Ecto neural progenitor cell (in vitro differentiated cells): ENCODE measurements around the gene C2orf49.
A peak's percentile ranks its signal among the peaks of the same experiment; 100 is the strongest.

Experiments used
- DNase-seq: peaks from one replicate; pipeline ENCODE4 v3.0.0-alpha.2; 2018; ENCODE audit warnings: low spot score

The C2orf49 gene

DNA sequence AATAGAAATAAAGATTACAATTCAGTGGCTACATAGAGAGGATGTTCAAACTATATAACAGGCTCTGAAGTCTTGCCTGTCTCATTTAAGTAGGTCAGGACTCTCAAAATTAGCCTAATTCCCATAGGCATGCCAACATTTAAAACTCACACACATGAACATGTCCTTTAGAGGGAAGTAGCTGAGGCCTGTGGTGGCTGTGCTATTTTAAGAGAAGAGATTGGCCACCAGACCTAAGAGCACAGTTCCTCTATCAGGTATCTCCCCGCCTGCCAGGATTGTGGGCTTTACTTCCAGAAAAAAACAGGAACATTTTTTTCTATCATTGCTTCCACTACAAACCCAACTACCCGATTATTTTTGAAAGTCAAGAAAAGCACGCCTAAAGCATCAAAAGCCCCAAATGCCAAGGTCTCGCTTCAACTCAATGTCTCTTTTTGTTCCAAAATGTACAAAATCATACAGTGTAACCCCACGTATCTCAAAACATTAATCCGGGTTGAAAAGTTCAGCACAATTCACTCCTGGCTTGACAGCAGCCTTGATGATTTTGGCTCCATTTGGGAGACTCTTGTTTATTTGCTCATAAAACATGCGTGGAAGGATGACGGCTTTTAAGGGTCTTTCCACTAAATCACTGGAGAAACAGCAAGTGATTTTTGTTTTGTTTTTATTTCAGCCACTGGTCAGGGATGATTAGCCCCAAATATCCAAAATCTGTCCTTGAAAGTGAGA lies 46.3 kb downstream of the C2orf49 start:
- DNase-seq, result no peak

DNA sequence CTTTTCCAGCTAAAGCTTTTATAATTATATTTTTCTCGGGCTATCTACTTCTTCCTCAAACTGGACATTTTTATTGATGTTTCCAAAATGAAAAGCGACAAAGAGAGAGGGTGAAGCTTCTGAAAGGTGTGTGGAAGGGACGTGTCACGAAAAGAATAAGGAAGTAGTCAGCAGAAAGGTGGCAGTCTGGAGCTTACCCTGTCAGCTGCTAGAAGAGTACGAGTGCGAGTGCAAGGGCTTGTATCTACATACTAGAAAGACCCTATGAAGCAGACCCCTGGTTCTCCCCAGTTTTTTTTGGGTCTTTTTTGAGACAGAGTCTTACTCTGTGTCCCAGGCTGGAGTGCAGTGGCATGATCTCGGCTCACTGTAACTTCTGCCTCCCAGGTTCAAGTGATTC lies 46.9 kb downstream of the C2orf49 start:
- DNase-seq, result no peak

DNA sequence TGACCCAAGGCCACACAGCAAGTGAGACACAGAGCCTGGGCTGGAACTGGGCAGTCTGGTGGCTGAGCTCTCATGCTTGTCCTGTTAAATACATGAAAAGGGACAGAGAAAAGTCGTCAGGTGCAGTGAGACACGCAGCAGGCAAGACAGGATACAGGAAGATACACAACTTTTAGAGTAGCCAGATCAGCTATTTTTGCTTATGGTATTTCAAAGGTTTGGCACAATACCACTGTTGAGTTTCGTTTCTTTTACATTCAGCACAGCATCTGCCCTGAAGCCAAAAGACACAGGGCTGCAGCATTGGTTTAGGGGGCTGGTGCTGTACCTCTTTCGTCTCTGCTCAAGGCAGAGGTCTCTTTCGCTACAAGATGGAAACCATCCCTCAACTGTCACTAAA lies 47.5 kb downstream of the C2orf49 start:
- no peak for DNase-seq

DNA sequence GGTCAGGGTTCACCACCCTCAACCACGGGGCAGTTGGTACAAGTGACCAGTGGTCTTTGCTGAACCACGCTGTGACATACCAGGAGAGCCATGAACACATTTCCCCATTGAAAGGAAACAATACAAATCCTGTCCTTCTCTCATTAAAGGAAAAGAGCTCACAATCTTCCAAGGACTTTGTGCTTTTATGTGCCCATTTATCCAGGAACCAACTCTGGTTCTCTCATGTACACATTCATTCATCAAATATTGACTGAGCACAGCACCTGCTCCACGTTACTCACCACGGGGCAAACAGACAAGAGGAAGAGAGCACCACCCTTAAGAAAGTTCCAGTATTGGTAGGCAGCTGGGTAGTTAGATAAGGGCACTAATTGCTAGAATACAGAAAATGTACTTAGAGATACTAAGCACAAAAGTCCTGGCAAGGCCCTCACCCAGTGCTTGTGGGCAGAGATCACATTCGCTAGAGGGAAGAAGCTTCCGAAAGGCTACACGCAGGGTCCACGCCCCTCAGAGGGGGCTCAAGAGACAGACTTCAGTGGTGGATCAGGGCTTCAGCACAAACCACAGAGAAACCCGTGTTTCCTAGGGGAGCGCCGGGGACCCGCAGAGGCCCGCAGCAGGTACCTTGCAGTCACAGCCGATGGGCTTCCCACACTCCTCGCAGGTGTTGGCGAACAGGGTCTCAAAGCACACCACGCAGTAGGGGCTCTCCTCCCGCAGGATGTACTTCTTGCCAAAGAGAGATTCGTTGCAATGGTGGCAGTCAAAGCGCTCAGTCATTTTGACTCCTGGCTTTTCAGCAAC lies 48.6 kb downstream of the C2orf49 start:
- DNase-seq, result no peak

DNA sequence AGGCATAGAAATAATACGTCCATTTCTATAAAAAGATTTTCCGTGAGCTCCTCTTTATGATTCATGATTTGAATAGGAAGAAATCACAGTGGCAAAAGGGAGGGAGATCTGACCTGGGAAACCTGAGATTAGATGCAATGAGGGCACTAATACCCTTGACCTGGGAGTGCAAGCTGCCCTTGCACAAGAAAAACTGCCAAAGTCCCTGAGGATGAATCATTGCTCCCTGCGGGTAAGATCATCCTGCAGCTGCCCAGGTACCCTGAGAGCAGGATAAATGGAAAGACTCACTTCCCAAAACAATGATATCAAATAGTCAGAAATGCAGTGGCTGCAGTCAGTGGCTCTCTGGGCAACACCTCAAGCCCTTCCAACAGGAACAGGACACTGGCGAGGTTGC lies 49.9 kb downstream of the C2orf49 start:
- DNase-seq, result no peak

DNA sequence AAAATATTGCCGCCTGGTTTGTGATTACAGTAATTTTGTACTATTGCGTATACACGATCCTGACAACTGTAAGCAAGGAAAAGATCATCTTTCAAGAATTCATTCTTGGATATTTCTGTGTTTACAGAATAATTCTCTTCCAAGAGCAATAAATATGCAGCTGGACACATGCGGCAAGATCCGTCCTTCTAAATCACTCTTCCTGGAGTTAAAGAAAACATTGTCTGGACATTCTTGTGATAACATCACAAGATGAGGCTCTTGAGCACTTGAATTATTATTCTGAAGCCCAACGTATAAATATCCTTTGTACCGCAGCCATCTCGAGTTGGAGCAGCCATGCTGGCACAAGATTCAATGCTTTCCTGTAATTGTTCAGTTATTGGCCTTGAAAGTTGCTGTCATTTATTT lies 51.6 kb downstream of the C2orf49 start:
- DNase-seq, result no peak

DNA sequence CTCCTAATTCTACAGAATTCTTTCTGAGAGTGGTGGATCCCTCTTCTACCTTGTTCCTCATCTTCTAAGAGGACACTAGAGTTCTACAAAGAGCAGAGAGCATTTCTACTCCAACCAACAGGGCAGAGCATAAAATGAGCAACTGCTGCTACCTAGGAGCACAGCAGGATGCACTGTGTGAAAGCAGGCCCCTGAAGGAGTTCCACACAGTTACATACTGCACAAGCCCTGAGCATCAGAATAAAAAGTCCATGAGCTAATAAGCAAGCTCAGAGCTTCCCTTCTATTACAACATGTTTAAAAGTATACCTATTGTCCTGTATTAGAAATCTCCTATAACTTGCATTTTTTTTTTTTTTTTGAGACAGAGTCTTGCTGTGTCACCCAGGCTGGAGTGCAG lies 53.1 kb downstream of the C2orf49 start:
- DNase-seq, result no peak

DNA sequence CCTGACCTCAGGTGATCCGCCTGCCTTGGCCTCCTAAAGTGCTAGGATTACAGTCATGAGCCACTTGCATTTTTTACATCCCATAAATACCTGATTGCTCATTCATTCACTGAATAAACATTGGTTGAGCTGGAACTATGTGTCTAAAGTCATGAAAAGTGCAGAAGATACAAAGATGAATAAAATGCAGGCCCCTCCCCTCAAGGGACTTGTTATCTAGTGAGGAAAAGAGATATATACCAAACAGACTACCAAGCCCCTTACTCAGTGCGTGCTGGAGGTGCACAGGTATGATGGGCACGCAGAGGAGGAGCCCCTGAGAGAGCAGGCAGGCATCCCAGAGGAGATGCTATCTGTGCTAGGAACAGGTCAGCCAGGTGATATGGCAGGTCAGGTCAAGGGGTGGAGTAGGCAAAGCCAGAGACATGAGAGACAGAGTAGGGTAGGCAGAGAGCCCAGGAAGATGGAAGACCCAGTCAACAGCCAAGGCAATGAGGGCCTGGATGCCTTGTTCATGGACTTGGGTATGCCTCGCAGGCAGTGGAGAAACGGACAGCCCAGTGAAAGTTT lies 53.8 kb downstream of the C2orf49 start:
- DNase-seq, result no peak

DNA sequence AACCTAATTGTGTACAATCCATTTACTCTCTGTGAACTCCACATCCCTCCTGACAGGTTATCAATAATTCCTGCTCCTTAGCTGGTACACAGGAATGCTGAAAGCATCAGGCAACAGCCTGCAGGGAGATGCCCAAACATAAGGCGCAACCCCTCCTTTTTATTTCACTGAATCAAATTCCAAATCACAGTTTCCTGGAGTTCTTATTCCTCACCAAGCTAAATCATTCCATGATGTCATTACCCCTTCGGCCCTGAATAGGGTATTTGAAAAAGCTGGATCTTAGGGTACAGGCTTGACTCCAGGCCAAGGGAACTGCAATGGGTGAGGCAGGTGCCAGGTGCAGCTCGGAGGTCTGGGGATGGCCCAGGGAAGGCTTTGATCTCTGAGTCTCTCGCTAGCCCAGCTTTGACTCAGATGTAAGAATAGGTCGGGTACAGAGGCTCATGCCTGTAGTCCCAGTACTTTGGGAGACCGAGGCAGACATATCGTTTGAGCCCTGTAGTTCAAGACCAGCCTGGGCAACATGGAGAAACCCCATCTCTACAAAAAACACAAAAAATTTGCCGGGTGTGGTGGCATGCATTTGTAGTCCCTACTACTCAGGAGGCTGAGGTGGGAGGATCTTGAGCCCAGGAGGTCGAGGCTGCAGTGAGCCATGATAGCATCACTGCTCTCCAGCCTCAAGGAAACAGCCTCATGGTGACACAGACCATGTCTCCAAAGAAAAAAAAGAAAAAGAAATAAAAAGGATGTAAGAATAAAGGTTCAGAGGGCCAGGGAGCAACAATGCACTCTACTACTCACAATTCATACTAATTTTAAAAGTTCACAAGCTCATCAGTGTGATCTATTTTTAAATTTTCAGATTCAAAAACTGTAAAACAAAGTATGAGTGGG lies 54.7 kb downstream of the C2orf49 start:
- peak; percentile 18 for DNase-seq

DNA sequence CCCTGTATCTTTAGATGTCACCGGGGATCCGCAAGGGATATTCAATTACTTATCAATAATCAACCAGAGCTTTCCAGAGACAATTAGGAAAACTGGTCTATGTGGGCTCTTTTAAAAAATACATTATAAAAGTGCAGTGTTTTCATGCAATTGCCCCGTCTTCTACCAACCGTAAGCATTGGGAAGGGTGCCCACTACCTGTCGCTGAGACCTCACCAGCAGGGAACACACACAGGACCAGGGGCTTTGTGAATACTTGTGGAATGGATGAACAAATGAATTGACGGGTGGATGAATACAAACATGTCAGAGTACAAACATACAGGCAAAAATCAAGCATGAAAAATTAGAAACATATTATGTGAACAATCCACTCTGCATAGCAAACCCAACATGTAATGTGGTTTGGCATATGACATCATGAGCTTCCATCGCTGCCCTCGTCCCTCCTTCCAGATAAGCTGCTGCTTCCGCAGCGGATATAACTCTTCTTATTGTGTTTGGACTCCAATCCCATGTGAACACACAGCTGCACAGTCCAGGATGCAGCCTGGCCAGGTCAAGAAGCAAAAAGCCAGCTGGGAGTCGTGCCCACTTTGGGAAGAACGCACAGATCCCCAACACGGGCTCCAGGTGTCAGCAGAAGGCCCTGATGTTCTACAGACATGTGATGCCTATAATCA lies 56.2 kb downstream of the C2orf49 start:
- no peak for DNase-seq

DNA sequence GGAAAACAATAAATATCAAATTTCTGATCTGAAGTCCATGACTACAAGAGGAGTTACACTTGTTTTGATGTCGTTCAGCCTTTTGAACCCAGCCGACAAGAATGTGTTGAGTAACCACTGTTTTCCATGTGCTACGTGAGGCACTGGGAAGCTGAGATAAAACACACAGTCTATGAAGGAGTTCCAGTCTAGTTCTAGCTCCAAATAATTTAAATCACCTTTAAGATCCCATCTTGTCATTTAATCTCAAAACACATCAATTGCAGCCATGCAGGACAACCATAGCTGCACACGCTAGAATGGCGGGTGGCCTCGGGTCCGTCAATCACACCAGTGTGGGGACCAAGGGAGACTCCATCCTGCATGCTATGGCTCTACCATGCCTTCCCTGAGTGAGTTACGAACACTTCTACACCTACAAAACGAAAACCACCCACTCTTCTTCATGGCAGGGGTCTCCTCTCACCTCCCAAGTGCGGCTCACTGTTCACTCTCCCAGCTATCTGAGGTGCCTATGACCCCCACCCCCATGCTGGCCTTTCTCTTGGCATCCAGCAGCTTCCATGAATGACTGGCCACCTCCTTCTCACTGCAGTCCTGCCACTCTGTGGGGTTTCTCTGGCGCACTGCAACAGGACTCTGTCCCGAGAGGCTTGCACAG lies 57.7 kb downstream of the C2orf49 start:
- no peak for DNase-seq

DNA sequence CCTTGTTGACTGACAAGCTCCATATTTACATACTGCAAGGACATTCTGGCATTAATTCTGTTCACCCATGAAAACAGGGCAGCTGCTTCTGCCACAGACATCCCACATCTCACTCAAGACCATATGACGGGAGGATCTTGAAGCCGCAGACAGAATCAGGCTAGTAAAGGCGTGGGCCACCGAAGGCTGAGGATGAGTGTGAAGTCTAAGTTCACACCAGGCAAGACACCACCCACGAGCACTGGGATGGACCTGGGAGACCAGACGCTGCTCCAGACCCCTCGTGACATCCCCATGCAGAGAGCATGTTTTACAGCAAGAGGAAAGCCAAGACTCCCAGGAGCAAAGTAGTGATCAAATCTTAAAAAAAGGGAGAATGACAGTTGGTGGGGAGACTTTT lies 58.4 kb downstream of the C2orf49 start:
- DNase-seq, result no peak

DNA sequence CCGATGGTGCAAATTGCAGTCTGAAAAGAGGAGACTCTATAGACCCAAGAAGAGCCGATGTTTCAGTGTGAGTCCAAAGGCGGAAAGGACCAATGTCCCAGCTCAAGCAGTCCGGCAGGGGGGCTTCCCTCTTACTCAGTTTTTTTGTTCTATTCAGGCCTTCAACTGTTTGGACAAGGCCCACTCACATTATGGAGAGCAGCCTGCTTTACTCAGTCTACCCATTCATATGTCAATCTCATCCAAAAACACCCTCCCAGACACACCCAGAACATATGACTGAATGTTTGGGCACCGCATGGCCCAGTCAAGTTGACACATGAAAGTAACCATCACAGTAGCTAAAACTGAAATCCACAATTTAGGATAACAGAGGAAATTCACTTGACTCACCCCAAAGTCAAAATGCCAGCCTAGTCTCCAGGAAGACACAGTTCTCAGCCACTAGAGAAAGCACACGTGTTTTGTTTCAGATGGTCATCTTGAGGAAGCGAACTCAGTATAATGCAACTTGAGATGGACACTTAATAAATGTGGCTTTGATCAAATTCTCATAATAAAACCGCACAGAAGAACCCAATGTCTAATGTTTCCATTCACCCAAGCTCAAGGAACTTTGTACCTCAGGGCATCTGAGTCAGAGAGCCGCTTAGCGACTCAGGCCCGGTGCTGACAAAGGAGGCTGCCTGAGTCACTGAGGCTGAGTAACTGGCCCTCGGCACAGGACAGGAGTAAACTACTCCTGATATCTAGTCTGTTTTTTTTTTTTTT lies 59.1 kb downstream of the C2orf49 start:
- DNase-seq, result no peak

DNA sequence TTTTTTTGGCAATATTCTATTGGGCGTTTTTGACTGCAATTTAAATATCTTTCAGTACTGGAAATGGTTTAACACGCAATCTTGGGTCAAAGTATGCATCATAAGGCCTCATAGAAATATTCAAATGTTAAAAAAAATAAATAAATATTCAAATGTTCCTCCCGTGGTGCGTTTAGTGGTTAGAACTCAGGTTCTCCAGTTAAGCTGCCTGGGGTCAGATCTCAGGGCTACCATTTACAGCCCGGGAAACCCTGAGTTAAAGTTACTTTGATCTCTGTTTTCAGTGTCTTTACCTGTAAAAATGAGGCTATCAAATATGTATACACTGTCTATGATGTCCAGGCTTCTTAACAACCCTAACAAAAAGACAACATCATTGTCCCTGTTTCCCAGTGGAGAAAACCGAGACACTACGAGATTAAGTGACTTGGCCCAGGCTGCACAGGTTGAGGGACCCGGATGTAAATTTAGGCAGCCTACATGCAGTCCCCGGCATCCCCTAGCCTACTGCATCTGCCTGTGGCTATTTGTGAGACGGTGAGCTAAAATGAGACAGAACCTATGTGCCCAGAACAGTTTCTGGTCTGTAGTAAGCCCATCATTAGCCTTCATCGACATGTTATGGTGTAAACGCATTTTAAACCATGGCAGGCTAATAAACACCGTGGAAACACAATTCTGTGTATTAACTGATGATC lies 59.8 kb downstream of the C2orf49 start:
- no peak for DNase-seq

DNA sequence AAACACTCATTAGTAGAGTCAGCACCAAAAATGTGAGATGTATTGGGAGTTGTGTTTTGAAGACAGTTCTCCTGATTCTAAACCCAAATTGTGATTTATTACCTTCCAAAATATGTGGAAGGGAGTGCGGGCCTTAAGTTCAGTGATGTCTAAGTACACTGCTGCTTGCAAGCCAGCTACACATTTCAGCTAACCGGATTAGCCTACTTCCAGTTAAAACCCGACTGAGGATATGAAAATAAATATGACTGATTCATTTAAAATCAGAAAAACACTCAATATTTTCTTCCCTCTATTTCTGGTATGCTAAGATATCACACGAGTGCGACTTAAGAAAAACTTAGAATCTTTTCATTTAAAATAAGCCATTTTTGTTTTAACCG lies 60.6 kb downstream of the C2orf49 start:
- no peak for DNase-seq

DNA sequence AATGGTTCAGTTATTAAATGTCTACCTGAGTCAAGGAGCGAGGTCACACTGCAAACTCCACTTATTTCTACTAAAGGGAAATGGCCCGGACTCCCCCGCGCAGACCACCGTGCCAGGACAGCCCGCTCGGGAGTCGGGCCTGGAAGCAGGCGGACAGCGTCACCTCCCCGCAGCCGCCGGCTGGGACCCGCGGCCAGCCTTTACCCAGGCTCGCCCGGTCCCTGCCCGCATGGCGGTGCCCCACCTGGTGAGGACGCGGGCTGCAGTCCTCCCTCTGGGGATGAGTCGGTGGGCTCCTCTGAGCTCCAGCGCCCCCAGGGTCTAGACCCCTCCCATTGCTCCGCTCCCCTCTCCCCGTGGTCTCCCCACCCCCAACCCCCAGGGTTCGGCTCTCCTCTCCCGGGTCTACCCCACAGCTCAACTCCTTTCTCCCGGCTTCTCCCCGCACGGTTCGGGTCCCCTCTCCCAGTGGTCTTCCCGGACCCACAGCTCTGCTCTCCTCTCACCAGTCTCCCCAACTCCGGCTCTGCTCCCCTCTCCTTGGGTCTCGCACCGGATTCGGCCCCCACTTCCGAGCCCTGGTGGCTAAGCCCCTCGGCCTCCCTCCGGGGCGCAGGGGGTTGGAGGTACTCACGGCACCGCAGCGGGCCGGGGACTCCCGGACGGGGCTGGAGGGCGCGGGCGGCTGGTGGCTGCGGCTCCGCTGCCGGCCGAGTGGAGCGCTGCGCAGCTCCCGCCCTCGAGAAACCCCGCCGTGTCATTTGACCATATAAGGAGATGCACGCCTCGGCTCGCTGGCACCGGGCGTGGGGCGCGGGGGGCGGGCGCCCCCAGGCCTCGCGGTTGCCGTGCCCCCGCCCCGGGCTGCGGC lies 61.2 kb downstream of the C2orf49 start, which contains the start of gene FHL2:
Gene FHL2, minus strand, starts transcription at position 716 of the 871 bp plus-strand sequence. CDS start 12,535 bp downstream, outside the sequence.
- DNase-seq, result peak; percentile 89
